Mucosa of descending colon (tissue), 3 donors: Measurements from ENCODE around the gene VRTN. TPM values are rescaled to one million over a fixed set of nuclear protein-coding genes. Genes with fewer than 3 reads are reported as not detected.
"Not testable (repeated sequence)": the region's sequence is repeated elsewhere in the genome, so short reads cannot be mapped to it uniquely, and the experiment has no call there.

Source experiments
- ATAC-seq: fragments of 200-7000 bp; cut with Tn5 transposase; one replicate; pipeline ENCODE4 v1.9.1; 2020; ENCODE audit warnings: mild to moderate bottlenecking, moderate library complexity
- DNase-seq, 3 donors: peaks; one replicate each; pipeline ENCODE4 v3.0.0-alpha.2; 2020
- H3K36me3 ChIP-seq: fragments of 200-600 bp; one replicate; pipeline ENCODE4 v1.8.0; 2021; ENCODE audit warnings: low read depth, mild to moderate bottlenecking
- H3K4me1 ChIP-seq: fragments of 200-600 bp; one replicate; pipeline ENCODE4 v1.8.0; 2021; ENCODE audit warnings: low read depth, mild to moderate bottlenecking
- H3K4me3 ChIP-seq: fragments of 200-600 bp; one replicate; pipeline ENCODE4 v1.8.0; 2021; ENCODE audit warnings: mild to moderate bottlenecking
- H3K9me3 ChIP-seq: fragments of 200-600 bp; one replicate; pipeline ENCODE4 v1.8.0; 2021; ENCODE audit warnings: mild to moderate bottlenecking
- CTCF ChIP-seq: fragments of 200-600 bp; IDR thresholded peaks from one replicate; pipeline ENCODE4 v1.8.0; 2022; ENCODE audit warnings: antibody characterized with exemption, mild to moderate bottlenecking
- intact Hi-C, 2 donors: fragments of 100-400 bp; cut with DNase I in 1 of 2; cut with micrococcal nuclease in 1 of 2; formaldehyde crosslinking; loops; one replicate each; pipeline versions ENCODE4 v1.11.0 to v1.11.1; 2022; cut with DNase I, micrococcal nuclease
- total RNA-seq, 3 donors: library from RNA; stranded (reverse); fragmentation: NEBNext Ultra II Directional in 2 of 3; extraction: Animal tissue kit (Norgen Biotek cat#: 25700) in 2 of 3; gene quantifications; one replicate each; pipeline versions ENCODE4 v1.2.1 to v1.2.4, GENCODE V29; 2021 to 2023
- donor health status: DM: no; HTN: no; CAD: no; lungs with moderate emphysema.
- donor health status: DM: no; HTN: no; CAD: no.
- donor health status: DM: no; HTN: yes; CAD: no.

Gene VRTN
- total RNA-seq, 3 donors from 2014 or later: 0.09 TPM; not detected in 2

GRCh38 chr14:74377976-74378690, 29.9 kb downstream of the VRTN start:
- intact Hi-C loops: no loop called here
- no peak for TF ChIP-seq CTCF
- Histone ChIP-seq H3K4me3 (no peak overlapping the region), H3K36me3 (no peaks in the 10 kb centered on the region), H3K9me3 (no peaks in the 10 kb centered on the region), H3K4me1 (no peaks in the 10 kb centered on the region)
- ATAC-seq (no peak), DNase-seq (no peak)

GRCh38 chr14:74380172-74380571, 31.9 kb downstream of the VRTN start:
- no peak overlapping the region for H3K4me3 ChIP-seq
- intact Hi-C loops: no loop called here
- no peaks in the 10 kb centered on the region for H3K4me1 ChIP-seq
- no peaks in the 10 kb centered on the region for H3K9me3 ChIP-seq
- no peaks in the 10 kb centered on the region for H3K36me3 ChIP-seq
- no peak for TF ChIP-seq CTCF
- ATAC-seq (no peak), DNase-seq (no peak)

- intact Hi-C loops: no loop called here
- Histone ChIP-seq H3K9me3 (no peaks in the 10 kb centered on the region), H3K4me1 (no peaks in the 10 kb centered on the region), H3K36me3 (no peaks in the 10 kb centered on the region), H3K4me3 (no peak overlapping the region)
- ATAC-seq (no peak), DNase-seq (no peak)
- TF ChIP-seq CTCF: no peak
Observed at GRCh38 chr14:74380845-74381244, 32.6 kb downstream of the VRTN start.

GRCh38 chr14:74381571-74381970, 33.3 kb downstream of the VRTN start:
- H3K4me3 ChIP-seq, ATAC-seq, H3K9me3 ChIP-seq, H3K36me3 ChIP-seq, DNase-seq, intact Hi-C loops, H3K4me1 ChIP-seq: not testable (repeated sequence)

- Histone ChIP-seq H3K4me1 (no peaks in the 10 kb centered on the region), H3K9me3 (no peaks in the 10 kb centered on the region), H3K4me3 (no peak overlapping the region), H3K36me3 (no peaks in the 10 kb centered on the region)
- ATAC-seq: no peak
- intact Hi-C loops: no loop called here
- TF ChIP-seq CTCF: no peak
- DNase-seq: no peak
Observed at GRCh38 chr14:74382231-74382630, 34.0 kb downstream of the VRTN start.

- no peak for TF ChIP-seq CTCF
- ATAC-seq (no peak), DNase-seq (no peak)
- intact Hi-C loops: no loop called here
- no peaks in the 10 kb centered on the region for H3K9me3 ChIP-seq
- H3K4me3 ChIP-seq: no peak overlapping the region
- no peaks in the 10 kb centered on the region for H3K4me1 ChIP-seq
- H3K36me3 ChIP-seq: no peaks in the 10 kb centered on the region
Observed at GRCh38 chr14:74389980-74390379, 41.7 kb downstream of the VRTN start.

- H3K9me3 ChIP-seq, H3K4me1 ChIP-seq, H3K4me3 ChIP-seq, DNase-seq, ATAC-seq, intact Hi-C loops, H3K36me3 ChIP-seq: not testable (repeated sequence)
Observed at GRCh38 chr14:74390505-74390904, 42.2 kb downstream of the VRTN start.
